ENCODE data around the gene PRRC2A.

DNA sequence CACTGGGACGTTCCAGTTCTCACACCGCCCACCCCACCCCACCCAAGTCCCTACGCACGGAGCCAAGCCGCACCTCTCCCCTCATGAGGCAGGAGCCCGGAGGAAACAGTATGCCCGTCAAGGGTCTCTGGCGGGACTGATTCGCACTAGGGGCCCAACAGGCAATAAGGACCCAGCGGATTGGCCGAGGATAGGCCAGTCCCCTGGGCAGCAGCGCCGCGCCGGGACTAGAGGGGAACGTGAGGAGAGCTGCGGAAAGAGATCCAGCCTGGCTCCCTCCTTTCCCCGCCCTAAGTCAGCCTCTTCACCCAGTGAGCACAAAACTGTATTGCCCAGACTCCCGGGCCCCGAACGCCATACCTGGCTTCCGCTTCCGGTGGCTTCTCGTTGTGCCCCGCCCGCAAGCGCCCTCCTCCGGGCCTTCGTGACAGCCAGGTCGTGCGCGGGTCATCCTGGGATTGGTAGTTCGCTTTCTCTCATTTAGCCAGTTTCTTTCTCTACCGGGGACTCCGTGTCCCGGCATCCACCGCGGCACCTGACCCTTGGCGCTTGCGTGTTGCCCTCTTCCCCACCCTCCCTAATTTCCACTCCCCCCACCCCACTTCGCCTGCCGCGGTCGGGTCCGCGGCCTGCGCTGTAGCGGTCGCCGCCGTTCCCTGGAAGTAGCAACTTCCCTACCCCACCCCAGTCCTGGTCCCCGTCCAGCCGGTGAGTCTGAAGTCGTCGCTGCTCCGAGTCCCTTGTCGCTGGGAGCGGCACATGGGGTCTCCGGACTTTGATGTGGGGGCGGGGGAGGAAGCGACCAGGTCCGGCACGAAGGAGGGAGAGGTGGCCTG is 45.2 kb downstream of the PRRC2A start, which contains the start of gene CSNK2B:
- TF ChIP-seq POLR2A (IDR thresholded peaks at IDR 0.05): peak; percentile 54 to 84
- TF ChIP-seq POLR2AphosphoS5 (IDR thresholded peaks at IDR 0.05): peak; percentile 77 to 92 (median 88)
- TF ChIP-seq, protein P1, sequence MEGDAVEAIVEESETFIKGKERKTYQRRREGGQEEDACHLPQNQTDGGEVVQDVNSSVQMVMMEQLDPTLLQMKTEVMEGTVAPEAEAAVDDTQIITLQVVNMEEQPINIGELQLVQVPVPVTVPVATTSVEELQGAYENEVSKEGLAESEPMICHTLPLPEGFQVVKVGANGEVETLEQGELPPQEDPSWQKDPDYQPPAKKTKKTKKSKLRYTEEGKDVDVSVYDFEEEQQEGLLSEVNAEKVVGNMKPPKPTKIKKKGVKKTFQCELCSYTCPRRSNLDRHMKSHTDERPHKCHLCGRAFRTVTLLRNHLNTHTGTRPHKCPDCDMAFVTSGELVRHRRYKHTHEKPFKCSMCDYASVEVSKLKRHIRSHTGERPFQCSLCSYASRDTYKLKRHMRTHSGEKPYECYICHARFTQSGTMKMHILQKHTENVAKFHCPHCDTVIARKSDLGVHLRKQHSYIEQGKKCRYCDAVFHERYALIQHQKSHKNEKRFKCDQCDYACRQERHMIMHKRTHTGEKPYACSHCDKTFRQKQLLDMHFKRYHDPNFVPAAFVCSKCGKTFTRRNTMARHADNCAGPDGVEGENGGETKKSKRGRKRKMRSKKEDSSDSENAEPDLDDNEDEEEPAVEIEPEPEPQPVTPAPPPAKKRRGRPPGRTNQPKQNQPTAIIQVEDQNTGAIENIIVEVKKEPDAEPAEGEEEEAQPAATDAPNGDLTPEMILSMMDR (IDR thresholded peaks at IDR 0.05): no peak
- TF ChIP-seq EP300 (IDR thresholded peaks at IDR 0.05): no peak

Data from sigmoid colon (tissue), 4 donors.